ENCODE results near the gene ALMS1. TPM values are rescaled to one million over a fixed set of nuclear protein-coding genes. Genes with fewer than 3 reads are reported as not detected.
"Not testable (repeated sequence)": the region's sequence is repeated elsewhere in the genome, so short reads cannot be mapped to it uniquely, and the experiment has no call there.

ALMS1 gene
- total RNA-seq, 4 donors from 2014 or later = 31.3 to 36.1 (median 32.4) TPM

DNA sequence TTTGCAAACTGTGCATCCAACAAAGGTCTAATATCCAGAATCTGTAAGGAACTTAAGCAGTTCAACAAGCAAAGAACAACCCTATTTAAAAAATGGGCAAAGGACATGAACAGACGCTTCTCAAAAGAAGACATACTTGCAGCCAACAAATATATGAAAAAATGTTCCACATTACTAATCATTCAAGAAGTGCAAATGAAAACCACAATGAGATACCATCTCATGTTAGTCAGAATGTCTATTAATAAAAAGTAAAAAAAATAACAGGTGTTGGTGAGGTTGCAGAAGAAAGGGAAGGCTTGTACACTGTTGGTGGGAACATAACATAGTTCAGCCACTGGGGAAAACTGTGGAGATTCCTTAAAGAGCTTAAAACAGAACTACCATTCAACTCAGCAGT, 130.4 kb downstream of the ALMS1 start:
- Histone ChIP-seq H3K9me3 (peaks cover 0 to 7% (median 2%) of the 10 kb centered on the region in 4 donors), H3K4me3 (no peak overlapping the region), H3K4me1 (no peaks in the 10 kb centered on the region), H3K36me3 (peaks cover 7 to 16% (median 8%) of the 10 kb centered on the region in 4 donors), H3K27me3 (no peaks in the 10 kb centered on the region), H3K27ac (replicated peaks in 1 of 4) (no peak overlapping the region)
- intact Hi-C loops (cut with DNase I) = no loop called here
- 97% methylated on average over 1 of the region's 1 CpG for WGBS
- no peak for DNase-seq (ENCODE audit: extremely low spot score)
- TF ChIP-seq POLR2AphosphoS5 (IDR thresholded peaks at IDR 0.05) (no peak), POLR2A (IDR thresholded peaks at IDR 0.05; ENCODE audit: low read depth) (no peak), EP300 (IDR thresholded peaks at IDR 0.05) (no peak), CTCF (IDR thresholded peaks at IDR 0.05) (no peak)

DNA sequence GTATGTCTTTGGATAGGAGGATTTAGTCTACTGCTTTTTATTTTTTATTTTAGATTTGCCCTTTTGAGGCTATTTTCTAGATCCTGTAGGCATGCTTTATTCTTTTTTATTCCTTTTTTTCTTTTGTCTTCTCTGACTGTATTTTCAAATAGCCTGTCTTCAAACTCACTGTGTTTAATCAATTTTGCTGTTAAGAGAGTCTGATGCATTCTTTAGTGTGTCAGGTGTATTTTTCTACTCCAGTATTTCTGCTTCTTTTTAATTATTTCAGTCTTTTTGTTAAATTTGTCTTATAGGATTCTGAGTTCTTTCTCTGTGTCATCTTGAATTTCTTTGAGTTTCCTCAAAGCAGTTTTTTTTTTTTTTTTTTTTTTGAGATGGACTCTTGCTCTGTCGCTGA, 143.1 kb downstream of the ALMS1 start:
- no peak for TF ChIP-seq POLR2AphosphoS5 (IDR thresholded peaks at IDR 0.05)
- no peak for TF ChIP-seq EP300 (IDR thresholded peaks at IDR 0.05)
- TF ChIP-seq POLR2A (IDR thresholded peaks at IDR 0.05; ENCODE audit: low read depth) = no peak
- no peak for TF ChIP-seq CTCF (IDR thresholded peaks at IDR 0.05)
- 90% methylated on average over 1 of the region's 1 CpG for WGBS
- no peaks in the 10 kb centered on the region for H3K27me3 ChIP-seq
- H3K4me3 ChIP-seq = no peak overlapping the region
- H3K27ac ChIP-seq (replicated peaks in 1 of 4) = no peak overlapping the region
- H3K4me1 ChIP-seq = no peaks in the 10 kb centered on the region
- peaks cover 0 to 48% (median 12%) of the 10 kb centered on the region in 4 donors for H3K36me3 ChIP-seq
- H3K9me3 ChIP-seq = peaks cover 0 to 22% (median 9%) of the 10 kb centered on the region in 4 donors
- no peak for DNase-seq (ENCODE audit: extremely low spot score)
- intact Hi-C loops (cut with DNase I) = no loop called here

GRCh38 chr2:73530773-73531172, 145.1 kb downstream of the ALMS1 start:
- H3K27me3 ChIP-seq; intact Hi-C loops (cut with DNase I); H3K27ac ChIP-seq (replicated peaks in 1 of 4); DNase-seq (ENCODE audit: extremely low spot score); H3K4me1 ChIP-seq; H3K4me3 ChIP-seq: not testable (repeated sequence)
- Histone ChIP-seq H3K9me3 (peaks cover 0 to 11% (median 5%) of the 10 kb centered on the region in 4 donors), H3K36me3 (peaks cover 0 to 50% (median 12%) of the 10 kb centered on the region in 4 donors)
- 96% methylated on average over 3 of the region's 4 CpGs for WGBS

DNA sequence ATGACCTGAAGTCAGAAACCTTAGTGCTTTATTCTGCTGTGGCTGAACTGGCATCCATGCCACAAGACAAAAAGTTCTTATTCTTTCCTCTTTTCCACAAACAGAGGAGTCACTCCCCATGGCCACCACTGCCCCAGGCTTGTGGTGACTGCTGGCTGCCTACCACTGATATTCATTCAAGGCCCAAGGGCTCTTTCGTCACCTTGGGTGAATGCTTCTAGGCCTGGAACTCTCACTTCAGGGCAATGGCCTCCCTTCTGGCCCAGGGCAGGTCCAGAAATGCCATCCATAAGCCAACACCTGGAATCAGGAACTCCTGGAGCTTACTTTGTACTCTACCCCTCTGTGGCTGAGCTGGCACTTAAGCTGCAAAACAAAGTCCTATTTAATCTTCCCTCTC, 146.7 kb downstream of the ALMS1 start:
- H3K9me3 ChIP-seq = peaks cover 0 to 6% (median 0%) of the 10 kb centered on the region in 4 donors
- TF ChIP-seq CTCF (IDR thresholded peaks at IDR 0.05) (no peak), EP300 (IDR thresholded peaks at IDR 0.05) (no peak), POLR2A (IDR thresholded peaks at IDR 0.05; ENCODE audit: low read depth) (no peak), POLR2AphosphoS5 (IDR thresholded peaks at IDR 0.05) (no peak)
- no peaks in the 10 kb centered on the region for H3K27me3 ChIP-seq
- no peaks in the 10 kb centered on the region for H3K4me1 ChIP-seq
- no peak overlapping the region for H3K27ac ChIP-seq (replicated peaks in 1 of 4)
- DNase-seq (ENCODE audit: extremely low spot score) = no peak
- 100% methylated on average over 1 of the region's 1 CpG for WGBS
- H3K4me3 ChIP-seq = no peak overlapping the region
- intact Hi-C loops (cut with DNase I) = no loop called here
- H3K36me3 ChIP-seq = peaks cover 0 to 66% (median 23%) of the 10 kb centered on the region in 4 donors

GRCh38 chr2:73536133-73536840, 150.7 kb downstream of the ALMS1 start:
- 90% methylated on average over 6 of the region's 6 CpGs for WGBS
- Histone ChIP-seq H3K27ac (replicated peaks in 1 of 4) (no peak overlapping the region), H3K4me1 (no peaks in the 10 kb centered on the region), H3K36me3 (peaks cover 7 to 66% (median 29%) of the 10 kb centered on the region in 4 donors), H3K9me3 (peaks cover 0 to 7% (median 3%) of the 10 kb centered on the region in 4 donors), H3K4me3 (no peak overlapping the region), H3K27me3 (no peaks in the 10 kb centered on the region)
- intact Hi-C loops (cut with DNase I) = no loop called here
- no peak for DNase-seq (ENCODE audit: extremely low spot score)
- no peak for TF ChIP-seq POLR2AphosphoS5 (IDR thresholded peaks at IDR 0.05)
- TF ChIP-seq EP300 (IDR thresholded peaks at IDR 0.05) = no peak
- no peak for TF ChIP-seq CTCF (IDR thresholded peaks at IDR 0.05)
- no peak for TF ChIP-seq POLR2A (IDR thresholded peaks at IDR 0.05; ENCODE audit: low read depth)

- 66% methylated on average over 5 of the region's 5 CpGs for WGBS
- H3K4me1 ChIP-seq; DNase-seq (ENCODE audit: extremely low spot score); intact Hi-C loops (cut with DNase I); H3K9me3 ChIP-seq; H3K4me3 ChIP-seq; H3K27me3 ChIP-seq; H3K27ac ChIP-seq (replicated peaks in 1 of 4): not testable (repeated sequence)
- peaks cover 16 to 49% (median 22%) of the 10 kb centered on the region in 4 donors for H3K36me3 ChIP-seq
Observed at GRCh38 chr2:73560875-73561274, 175.2 kb downstream of the ALMS1 start.
